SKM-1 treated with dmso at 0.1 percent for 144 hours (cell line): ENCODE results near the gene SERAC1.
A peak's percentile ranks its signal among the peaks of the same experiment; 100 is the strongest.
"Not testable (repeated sequence)": the region's sequence is repeated elsewhere in the genome, so short reads cannot be mapped to it uniquely, and the experiment has no call there.

ENCODE experiments used
- DNase-seq: peaks from one replicate; lab custom pipeline; 2025; ENCODE audit not compliant: unreplicated experiment; lab: John Stamatoyannopoulos, UW

Gene SERAC1

DNA sequence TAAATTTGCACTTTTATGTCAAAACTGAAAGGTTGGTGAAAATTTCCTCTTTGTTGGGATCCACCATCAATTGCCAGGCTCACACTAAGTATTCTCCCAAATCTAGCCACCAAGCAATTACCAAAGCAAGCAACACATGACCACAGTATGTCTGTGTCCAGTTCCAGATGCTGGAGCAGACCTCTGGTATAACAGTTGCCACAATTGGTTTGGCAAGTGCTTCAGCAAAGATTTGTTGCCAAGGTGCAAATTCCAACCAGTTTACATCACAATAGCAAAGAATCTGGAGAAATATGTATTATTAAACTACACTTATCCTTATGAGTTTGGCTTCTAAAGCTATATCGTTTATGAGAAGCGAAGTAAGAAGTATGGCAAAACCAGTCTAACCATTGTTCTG is 6.5 kb upstream of the SERAC1 start:
- DNase-seq, result no peak

- DNase-seq, result no peak
These were observed 6.0 kb upstream of the SERAC1 start for GRCh38 chr6:158174024-158174423.

- no peak for DNase-seq
These were observed 3.9 kb upstream of the SERAC1 start for GRCh38 chr6:158172001-158172400.

- no peak for DNase-seq
These were observed 2.6 kb upstream of the SERAC1 start for GRCh38 chr6:158170656-158171081.

GRCh38 chr6:158169634-158170033 is 1.6 kb upstream of the SERAC1 start:
- not testable (repeated sequence) for DNase-seq

DNA sequence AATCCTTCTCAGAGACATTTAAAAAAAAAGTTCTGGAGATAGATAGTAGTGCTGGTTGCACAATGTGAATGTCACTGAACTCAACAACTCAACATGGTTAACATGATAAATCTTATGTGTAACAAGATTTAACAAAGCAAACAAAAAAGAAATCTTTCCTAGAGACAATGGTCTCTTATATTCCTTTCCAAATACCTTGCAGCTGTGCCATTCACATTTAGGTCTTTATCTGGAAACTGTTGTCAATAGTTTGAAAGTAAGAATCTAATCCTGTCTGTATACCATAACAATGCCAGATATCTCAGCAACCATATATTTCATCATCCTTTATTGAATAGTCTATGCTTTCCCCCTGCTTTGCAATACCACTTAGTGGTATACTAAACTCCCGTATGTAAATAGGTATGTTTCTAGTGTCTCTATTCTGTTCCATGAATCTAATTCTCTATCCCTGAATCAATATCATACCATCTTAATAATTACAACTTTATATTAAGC is 2.1 kb downstream of the SERAC1 start:
- DNase-seq, result no peak

- DNase-seq, result no peak
These were observed 3.4 kb downstream of the SERAC1 start for GRCh38 chr6:158164579-158165170.

DNA sequence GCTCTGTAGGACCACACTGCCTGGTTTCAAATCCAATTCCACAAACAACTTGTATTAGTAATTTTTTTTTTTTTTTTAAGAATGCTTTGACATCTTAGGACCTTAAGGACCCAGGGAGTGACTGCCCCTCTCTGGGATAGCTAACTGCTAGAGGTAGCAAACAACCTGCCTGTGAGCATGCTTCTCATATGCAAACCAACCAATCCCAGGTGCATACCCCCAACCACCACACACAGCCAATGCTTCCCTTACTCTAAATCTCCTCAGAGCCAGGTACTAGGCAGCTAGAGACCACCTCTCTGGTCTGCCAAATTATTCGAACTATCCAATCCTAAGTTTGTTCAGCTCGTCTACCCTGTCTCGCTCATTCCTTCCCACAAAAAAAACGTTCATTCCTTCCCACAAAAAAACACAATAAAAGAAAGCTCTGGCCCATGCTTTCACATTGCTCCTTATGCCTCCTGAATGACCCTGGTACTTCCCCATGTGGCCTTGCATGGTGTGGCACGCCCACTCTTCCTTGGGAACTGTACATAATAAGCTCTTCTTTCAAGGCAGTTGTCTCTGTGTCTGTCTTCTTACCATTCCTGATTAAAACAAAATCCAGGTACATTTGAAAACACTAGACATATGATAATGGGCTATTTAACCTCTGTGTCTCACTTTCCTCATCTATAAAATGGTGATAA is 6.4 kb downstream of the SERAC1 start:
- DNase-seq, result peak; percentile 21

GRCh38 chr6:158160932-158161539 is 7.0 kb downstream of the SERAC1 start:
- no peak for DNase-seq

DNA sequence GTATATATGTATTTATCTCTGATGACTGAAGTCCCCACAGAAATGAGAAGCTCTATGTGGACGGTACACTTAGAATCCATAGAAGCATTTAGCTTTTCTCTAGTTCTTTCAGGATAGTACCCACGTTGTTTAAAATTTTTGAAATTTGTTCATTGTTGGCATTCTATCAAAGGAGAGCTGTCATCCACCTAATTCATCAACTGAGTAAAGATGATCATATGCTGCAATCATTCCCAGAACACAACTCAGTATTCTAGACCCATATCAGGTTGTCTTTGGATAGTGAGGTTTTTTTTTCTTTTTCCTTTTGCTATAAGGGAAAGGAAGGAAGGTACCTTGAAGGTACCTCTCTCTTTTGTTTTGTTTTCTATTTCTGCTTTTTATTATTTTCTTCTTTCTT is 9.3 kb downstream of the SERAC1 start:
- DNase-seq, result no peak

- DNase-seq, result peak; percentile 65
These were observed 9.9 kb downstream of the SERAC1 start for GRCh38 chr6:158158123-158158522.

DNA sequence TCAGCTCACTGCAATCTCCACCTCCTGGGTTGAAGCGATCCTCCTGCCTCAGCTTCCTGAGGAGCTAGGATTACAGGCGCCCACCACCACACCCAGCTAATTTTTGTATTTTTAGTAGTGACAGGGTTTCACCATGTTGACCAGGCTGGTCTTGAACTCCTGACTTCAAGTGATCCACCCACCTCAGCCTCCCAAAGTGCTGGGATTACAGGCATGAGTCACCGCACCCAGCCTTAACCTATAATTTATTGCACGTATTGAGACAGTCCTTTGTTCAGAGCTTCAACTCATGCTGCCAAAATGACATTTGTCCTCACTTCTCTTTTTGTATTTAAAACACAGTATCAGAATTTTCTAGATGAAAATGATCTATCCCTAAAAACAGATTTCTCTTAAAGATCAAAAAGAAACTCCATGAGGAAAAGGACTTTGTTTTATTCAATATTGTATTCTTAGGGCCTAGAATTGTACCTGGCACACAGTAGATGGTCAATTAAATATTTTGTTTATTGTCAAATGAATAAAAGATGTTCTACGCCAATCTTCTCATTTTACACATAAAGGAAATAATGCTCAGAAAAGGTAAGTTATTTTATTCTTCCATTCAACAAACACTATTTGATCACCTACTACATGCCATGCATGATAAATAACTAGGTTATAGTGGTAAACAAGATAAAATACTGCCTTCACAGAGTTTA is 10.8 kb downstream of the SERAC1 start:
- no peak for DNase-seq

GRCh38 chr6:158154816-158155215 is 13.2 kb downstream of the SERAC1 start:
- DNase-seq, result no peak

- DNase-seq, result no peak
These were observed 14.5 kb downstream of the SERAC1 start for GRCh38 chr6:158153576-158153975.

DNA sequence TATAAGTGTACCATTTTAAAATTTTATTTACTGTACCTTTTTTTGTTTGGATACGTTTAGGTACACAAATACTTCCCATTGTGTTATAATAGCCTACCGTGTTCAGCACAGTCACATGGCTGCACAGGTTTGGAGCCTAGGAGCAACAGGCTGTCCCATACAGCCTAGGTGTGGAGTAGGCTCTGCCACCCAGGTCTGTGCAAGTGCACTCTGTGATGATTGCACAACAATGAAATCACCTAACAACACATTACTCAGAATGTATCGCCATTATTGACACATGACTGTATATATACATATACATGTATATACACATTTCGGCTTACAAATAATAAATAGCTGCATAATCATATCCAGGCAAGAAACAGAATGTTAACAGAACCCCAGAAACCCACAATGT is 15.4 kb downstream of the SERAC1 start:
- no peak for DNase-seq

DNA sequence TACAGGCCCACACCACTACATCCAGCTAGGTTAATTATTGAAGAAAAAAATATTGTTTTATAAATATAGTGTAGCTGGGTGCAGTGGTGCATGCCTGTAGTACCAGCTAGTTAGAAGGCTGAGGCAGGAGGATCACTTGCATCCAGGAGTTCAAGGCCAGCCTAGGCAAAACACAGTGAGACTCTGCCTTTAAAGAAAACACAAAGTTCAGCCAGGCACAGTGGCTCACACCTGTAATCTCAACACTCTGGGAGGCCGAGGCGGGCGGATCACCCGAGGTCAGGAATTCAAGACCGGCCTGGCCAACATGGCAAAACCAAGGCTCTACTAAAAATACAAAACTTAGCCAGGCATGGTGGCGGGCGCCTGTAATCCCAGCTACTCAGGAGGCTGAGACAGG is 16.0 kb downstream of the SERAC1 start:
- DNase-seq, result not testable (repeated sequence)

DNA sequence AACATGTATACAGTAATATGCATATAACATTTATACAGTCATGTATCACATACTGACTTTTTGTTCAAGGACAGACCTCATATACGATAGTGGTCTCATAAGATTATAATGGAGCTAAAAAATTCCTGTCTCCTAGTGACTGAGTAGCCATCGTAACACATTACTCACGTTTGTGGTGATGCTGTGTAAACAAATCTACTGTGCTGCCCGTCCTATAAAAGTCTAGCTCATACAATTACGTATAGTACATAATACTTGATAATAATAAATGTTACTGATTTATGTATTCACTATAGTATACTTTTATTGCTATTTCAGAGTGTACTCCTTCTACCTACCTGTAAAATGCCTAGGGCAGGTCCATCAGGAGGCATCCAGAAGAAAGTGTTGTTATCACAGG is 17.4 kb downstream of the SERAC1 start:
- no peak for DNase-seq

- no peak for DNase-seq
These were observed 18.4 kb downstream of the SERAC1 start for GRCh38 chr6:158149641-158150040.

DNA sequence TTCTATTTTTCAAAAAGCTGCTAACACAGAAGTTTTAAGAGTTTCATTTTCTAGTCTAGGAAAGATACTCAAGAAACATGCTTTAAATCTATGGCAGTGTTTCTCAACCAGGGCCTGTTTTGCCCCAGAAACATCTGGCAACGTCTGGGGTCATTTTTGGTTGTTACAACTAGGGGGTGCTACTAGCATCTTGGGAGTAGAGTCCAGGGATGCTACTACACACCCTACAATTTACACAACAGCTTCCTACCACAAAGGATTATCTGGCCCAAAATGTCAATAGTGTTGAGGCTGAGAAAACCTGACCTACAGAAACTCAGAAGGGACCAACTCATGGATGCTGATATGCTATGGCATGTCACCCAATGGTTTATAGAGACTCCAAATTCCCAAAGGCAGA is 24.4 kb downstream of the SERAC1 start:
- peak; percentile 32 for DNase-seq

GRCh38 chr6:158142789-158143188 is 25.3 kb downstream of the SERAC1 start:
- no peak for DNase-seq

GRCh38 chr6:158131926-158132325 is 36.1 kb downstream of the SERAC1 start:
- DNase-seq, result peak; percentile 32

DNA sequence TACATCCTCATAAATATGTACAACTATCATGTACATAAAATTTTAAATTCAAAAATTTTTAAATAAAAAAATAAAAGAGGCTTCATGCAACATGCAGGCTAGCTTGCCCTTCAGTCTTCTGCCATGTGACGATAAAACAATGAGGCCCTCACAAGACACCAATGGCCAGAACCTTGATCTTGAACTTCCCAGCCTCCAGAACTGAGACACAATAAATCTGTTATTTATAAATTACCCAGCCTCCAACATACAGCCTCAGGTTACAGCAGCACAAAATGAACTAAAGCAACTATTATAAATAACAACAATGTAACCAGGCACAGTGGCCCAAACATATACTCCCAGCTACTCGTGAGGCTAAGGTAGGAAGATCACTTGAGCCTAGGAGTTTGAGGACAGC is 42.8 kb downstream of the SERAC1 start:
- no peak for DNase-seq
